ENCODE measurements around the gene CDKN2AIP. TPM values are rescaled to one million over a fixed set of nuclear protein-coding genes. Genes with fewer than 3 reads are reported as not detected.

The CDKN2AIP gene
- 19.5 and 20.1 TPM in 2 replicates for total RNA-seq

GRCh38 chr4:183444214-183445096 lies at the start of gene CDKN2AIP:
Gene CDKN2AIP (plus strand): TSS chr4:183444636. CDS start chr4:183444798, 162 bp downstream.

Other genes starting within 250 kb of the CDKN2AIP start
- not detected in 2 replicates for gene CLDN22, start 124.4 kb upstream of the CDKN2AIP start, total RNA-seq
- gene CLDN24, start 122.2 kb upstream of the CDKN2AIP start, total RNA-seq = not detected in 2 replicates
- 17.4 and 17.9 TPM in 2 replicates for gene ING2, start 60.4 kb downstream of the CDKN2AIP start, total RNA-seq
- gene RWDD4, start 214.5 kb downstream of the CDKN2AIP start, total RNA-seq = 21.9 and 24.4 TPM in 2 replicates
- 51.6 and 57.1 TPM in 2 replicates for gene TRAPPC11, start 214.7 kb downstream of the CDKN2AIP start, total RNA-seq

All from nasal cavity respiratory epithelium epithelial cell of viscerocranial mucosa (primary cell).